NCI-H2196 (cell line): ENCODE measurements around the gene OSBPL6.
"Not testable (repeated sequence)": the region's sequence is repeated elsewhere in the genome, so short reads cannot be mapped to it uniquely, and the experiment has no call there.

Experiments used
- DNase-seq: peaks from one replicate; lab custom pipeline; 2025; ENCODE audit not compliant: unreplicated experiment; lab: John Stamatoyannopoulos, UW

OSBPL6 gene

DNA sequence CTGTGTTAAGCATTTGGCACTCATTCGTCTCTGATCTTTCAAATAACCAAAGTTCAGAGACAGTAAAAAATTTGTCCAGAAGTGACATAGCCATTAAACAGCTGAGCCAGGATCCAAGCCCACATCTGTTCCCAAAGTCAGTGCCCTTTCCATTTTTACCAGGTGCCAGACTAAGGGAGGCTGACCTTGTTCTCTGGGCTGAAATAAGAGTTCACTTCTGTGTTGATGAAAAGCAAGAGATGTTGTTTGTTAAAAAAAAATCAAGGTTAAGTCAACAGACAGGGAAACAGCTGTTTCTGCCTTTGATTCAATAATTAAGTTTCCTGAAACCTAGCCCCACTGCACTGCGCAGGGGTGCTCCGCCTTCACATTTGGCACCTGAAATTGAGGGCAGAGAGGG lies 139.5 kb downstream of the OSBPL6 start:
- no peak for DNase-seq

DNA sequence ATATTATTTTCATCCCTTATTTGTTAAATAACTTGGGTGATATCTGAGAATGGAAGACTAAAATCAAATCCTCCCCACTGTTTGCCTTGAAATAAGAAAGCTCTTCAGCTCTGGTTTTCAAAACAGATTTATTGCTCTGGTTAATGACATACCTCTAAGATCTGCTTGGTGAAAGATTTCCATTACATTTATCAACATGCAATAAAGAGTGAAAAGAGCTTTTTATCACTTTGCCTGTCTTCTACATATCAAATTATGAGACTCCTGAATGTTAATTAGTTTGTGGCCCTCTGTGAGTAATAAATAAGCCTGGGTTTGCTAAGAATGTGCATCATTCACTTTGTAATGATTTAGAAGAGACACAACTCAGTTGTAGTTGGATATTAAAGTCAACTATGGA lies 140.9 kb downstream of the OSBPL6 start:
- no peak for DNase-seq

DNA sequence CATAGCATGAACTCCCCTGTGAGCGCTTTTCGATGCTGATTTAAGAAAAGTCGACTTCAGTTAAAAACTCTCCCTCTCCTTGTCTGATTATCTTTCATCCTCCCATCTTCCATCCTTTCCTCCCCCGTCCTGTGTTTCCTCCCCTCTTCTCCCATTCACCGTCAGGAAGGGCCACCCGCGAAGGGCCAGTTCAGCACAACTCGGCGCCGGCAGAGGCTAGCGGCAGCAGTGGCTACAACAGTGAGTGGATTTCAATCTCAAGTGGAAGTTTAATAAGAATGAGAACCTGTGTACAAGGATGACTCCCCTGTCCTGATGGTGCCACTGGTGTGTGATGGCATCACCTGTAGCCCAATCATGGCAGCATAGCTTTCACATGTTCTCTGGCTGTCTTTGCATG lies 149.8 kb downstream of the OSBPL6 start:
- no peak for DNase-seq

DNA sequence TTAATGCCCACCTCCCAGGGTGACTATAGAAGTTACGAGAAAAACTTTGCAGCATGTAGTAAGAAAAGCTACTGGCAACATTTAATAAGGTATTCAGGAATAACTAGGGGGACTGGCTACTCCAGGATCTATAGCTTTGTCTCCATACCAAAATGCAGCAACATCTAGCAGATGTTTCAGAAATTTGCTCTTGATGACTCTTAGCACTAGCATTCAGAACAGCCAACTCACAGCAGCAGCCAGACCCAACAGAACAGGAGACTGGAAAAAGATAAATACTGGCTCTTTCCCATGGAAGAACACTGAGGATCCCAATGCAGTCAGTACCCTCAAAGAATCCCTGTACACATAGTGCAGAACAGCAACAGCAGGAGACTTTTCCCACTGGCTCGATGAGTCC lies 151.6 kb downstream of the OSBPL6 start:
- no peak for DNase-seq

DNA sequence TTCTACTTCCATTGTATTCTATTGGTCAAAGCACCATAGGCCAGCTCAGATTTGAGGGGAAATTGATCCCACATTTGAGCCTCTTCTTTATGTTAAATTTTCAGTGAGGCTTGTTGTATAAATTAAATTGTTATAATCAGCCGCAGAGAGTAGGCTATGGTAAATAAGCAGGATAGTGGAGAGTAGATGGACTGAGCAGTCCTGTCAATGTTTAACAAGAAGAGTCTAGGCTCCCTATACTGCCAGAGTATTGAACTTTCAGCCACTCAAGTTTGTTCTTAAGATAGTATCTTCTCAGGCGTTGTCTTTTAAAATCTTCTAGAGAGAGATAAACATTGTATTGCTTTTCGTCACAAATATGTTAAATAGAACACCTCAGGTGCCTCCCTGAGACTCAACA lies 155.7 kb downstream of the OSBPL6 start:
- DNase-seq: no peak

DNA sequence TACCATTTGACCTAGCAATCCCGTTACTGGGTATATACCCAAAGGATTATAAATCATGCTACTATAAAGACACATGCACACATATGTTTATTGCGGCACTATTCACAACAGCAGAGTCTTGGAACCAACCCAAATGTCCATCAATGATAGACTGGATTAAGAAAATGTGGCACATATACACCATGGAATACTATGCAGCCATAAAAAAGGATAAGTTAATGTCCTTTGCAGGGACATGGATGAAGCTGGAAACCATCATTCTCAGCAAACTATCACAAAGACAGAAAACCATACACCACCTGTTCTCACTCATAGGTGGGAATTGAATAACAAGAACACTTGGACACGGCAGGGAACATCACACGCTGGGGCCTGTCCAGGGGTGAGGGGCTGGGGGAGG lies 163.4 kb downstream of the OSBPL6 start:
- DNase-seq: not testable (repeated sequence)

DNA sequence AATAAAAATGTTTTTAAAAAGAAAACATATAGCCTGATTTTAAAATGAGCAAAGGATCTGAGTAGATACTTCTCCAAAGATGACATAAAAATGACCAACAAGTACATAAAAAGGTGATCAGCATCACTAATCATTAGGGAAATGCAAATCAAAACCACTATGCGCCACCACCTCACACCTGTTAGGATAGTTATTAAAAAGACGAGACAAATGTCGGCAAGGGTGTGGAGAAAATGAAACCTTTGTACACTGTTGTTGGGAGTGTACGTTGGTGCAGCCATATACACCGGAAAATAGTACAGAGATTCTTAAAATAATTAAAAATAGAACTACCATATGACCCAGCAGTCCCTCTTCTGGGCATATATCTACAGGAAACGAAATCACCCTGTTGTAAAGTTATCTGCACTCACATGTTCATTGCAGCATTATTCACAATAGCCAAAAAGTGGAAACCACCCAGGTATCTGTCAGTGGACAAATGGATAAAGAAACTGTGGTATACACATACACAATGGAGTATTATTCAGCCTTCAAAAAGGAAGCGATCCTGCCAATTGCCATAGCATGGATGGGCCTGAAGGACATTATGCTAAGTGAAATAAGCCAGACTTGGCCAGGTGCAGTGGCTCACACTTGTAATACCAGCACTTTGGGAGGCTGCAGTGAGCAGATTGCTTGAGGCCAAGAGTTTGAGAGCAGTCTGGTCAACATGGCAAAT lies 165.0 kb downstream of the OSBPL6 start:
- no peak for DNase-seq

DNA sequence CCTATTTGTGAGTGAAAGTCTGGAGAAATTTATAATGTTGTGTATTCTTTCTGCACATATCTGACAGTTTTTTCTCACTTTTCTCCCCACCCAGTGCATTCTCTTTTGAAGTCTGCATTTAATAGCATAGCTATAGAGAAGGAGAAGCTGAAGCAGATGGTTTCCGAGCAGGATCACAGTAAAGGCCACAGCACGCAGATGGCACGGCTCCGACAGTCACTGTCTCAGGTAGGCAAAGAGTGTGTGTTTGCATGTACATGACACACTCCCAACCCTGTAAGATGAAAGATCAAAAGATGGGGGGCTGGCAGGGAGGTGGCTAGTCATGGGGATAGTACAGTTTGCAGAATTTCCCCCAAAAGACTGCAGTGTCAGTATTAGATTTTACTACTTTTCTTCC lies 167.3 kb downstream of the OSBPL6 start:
- no peak for DNase-seq

DNA sequence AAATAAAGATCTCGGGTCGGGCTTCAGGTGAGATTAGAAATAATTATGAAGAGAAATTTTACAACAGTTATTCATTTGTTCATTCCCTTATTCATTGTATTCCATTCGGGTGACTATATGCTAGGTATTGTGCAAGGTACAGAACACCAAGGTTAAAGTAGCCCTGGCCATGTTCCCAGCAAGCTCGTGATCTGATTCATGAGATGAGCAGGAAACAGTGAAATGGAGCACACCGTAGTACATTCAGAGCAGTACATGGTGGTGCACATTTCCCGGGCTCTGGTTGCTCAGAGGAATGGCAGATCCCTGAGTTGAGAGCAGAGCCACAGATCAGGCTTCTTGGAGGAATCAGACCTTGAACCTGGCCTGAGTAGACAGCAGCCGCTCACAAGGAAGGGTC lies 168.9 kb downstream of the OSBPL6 start:
- peak; percentile 18 for DNase-seq

DNA sequence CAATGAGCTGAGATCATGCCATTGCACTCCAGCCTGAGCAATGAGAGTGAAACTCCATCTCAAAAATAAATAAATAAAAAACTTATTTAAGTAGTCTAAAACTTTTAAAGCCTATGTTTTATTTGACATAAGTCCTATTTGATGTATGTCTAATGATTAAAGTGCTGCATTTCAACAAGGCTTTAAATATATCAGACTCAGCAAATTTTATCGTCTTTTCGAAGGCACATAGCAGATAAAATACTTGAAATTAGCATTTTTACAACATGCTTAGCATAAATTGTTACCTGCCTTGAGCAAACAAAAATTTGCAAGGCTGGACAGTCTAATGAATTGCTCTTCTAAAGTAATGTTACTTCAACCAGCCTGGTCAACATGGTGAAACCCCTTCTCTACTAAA lies 170.8 kb downstream of the OSBPL6 start:
- DNase-seq: no peak

DNA sequence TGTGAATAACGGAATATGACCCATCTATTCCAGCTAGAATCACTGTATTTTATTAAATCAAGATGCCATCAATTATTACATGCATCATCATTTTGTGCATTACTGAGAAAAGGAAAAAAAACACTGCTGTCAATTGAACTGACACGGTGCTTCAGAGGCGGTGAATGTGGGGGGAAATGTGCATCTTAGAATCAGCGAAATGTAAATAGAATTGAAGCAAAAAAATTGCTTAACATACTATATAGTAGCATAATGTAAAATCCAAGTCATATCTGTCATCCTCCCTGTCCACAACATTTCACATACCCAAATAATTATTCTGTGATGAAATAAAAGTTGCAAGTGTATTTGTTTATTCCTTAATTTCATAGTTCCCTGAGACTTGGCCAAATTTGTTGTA lies 172.1 kb downstream of the OSBPL6 start:
- no peak for DNase-seq

DNA sequence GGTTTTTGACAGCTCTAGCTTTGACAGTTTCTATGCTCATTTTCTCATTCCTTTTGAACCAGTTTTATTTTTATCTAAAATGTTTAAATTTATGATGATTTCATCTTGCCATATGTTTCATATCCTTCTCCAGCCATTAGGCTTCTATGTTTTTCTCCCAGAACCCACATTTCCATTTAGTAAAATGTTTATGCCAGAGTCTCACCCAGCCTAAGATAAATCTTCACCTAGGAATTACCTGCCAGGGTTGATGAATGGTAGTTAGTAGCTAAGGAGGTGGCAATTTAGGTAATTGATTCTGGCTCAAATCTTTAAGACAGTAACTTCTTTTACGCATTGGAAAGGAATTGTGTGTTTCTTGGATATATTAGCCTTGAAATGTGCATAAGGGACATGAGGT lies 173.0 kb downstream of the OSBPL6 start:
- DNase-seq: no peak

DNA sequence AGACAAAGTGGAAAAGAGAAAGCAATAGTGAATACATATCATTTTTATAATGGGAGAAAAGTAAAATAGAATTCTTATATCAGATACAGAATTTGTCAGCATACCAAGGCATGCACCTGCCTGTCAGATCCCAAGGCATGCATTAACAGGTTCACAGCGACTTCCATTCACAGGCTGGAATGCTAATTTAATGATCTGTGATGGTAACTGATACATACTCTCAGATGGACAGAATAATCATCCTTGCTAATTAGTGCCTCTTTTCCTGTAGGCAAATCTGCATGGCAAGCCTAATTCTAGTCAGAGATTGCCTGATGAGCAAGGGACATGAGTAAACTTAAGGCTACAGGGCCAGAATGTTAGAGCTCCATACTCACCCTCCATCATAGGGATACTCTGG lies 180.6 kb downstream of the OSBPL6 start:
- DNase-seq: no peak

DNA sequence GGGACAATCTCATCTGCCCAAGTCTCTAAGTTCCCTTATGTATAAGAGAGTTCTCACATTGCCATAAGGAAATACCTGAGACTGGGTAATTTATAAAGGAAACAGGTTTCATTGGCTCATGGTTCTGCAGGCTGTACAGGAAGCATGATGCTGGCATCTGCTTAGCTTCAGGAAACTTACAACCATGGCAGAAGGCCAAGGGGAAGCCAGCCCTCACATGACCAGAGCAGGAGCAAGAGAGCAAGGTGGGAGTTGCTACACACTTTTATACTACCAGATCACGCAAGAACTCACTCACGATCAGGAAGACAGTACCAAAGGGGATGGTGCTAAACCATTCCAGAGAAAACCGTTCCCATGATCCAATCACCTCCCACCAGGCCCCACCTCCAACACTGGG lies 182.7 kb downstream of the OSBPL6 start:
- DNase-seq: no peak

DNA sequence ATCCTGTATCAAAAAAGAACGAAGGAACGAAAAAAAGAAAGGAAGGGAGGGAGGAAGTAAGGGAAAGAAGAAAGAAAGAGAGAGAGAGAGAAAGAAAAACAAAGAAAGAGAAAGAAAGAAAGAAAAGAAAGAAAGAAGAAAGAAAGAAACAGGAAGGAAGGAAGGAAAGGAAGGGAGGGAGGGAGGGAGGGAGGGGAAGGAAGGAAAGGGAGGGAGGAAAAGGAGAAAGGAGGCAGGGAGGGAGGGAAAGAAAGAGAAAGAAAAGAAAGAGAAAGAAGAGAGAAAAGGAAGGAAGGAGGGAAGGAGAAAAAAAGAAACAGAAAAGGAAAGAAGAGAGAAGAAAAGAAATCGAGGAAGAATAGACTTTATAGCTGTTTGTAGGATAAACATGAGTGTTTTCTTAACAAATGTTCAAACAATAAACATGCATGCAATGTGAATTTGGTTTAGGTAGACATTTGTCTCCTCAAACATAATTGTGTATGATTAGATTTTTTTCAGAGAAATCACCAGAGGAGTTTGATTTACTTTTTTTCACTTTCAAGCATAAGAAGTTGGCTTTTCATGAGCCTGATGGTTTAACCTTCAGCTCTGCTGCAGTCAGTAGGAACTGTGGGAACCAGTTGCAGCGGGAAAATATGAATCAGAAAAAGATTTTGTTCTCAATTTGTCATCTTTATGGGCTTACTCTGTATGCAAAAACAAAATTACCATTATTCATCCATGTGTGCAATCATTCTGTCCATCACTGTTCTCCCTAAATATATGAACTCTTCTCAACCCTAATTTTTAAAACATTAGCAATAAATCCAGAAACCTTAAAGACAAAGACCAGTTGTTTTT lies 185.1 kb downstream of the OSBPL6 start:
- no peak for DNase-seq

DNA sequence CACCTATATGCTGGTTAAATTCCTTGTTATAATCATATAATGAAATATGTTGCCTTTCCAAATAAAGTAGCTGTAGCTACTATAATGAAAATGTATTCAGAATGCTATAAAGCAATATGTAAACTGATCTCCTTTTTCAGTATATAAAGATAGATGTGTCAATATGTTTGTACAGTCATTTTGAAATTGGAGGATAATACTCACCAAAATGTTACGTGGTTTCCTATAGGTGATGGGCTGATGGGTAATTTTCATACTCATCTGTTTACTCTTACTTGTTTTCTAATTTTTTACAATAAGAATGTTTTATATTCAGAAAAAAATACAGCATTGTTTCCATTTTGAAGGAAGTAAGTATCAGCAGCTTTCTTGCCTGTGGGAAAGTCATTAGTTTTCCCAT lies 186.5 kb downstream of the OSBPL6 start:
- DNase-seq: no peak

DNA sequence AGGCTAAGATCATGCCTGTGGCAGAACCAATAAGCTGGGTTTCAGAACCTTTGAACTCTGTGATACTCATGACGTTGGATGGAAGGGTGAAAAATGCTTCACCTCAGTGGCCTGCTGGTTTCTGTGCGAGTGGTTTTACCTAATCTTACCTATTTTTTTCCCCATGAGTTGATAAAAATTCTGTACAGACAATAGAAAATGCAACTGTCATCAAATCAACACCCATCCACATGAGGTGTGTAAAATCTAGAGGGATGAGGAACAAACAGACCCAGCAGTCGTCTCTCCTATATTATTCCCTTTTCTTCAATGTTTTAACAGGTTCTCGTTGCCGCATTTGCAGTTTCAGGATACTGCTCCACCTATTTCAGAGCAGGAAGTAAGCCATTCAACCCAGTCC lies 189.4 kb downstream of the OSBPL6 start:
- DNase-seq: no peak

DNA sequence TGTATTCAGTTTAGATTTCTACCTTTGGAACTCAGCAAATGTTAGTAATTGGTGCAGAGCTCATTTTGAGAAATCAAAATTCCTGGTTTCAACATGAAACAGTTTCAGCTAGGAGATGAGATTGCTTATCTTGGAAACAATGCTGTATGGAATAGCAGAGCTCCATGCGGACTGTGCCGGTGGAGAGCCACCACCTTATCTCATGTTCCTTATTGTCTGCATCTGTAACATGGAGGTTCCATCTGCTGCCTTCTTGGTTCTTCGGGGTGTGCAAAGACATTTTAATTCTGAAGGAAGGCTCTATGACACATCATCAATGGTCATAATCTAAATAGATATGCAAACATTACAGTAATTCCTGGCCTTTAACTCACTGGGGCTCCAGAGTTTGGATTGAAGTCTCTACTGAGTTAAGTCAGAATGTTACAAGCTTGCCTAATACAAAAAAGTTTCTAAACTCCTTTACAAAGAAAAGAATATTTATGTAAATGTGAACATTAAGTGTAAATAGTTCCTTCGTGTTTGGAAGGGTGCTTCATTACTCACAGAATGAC lies 191.4 kb downstream of the OSBPL6 start:
- DNase-seq: no peak

DNA sequence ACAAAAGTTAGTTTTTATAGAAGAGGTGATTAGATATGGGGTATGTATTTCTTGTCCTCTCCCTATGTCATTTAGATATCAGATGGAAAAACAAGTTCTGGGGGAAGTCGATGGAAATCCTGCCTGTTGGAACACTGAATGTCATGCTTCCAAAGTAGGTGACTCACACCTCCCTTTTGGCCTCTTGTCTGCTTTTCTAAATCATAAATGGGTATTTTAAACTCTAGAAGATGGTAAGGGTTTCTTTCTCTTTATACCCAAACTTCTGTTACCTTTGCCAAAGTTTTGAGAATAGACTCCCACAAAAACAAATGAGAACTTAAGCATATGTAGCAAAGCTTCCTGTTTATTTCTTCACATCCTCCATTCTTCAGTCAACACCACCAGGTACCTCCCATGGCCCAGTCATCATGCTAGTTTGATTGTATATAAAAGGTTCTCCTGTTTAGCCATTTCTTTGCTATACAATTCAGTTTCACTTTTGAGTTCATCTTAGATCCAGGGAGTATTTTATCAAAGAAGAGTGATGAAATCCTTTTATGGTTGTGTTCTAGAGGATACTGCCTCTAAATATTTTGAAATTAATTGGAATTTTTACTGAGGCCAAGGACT lies 192.8 kb downstream of the OSBPL6 start:
- no peak for DNase-seq

DNA sequence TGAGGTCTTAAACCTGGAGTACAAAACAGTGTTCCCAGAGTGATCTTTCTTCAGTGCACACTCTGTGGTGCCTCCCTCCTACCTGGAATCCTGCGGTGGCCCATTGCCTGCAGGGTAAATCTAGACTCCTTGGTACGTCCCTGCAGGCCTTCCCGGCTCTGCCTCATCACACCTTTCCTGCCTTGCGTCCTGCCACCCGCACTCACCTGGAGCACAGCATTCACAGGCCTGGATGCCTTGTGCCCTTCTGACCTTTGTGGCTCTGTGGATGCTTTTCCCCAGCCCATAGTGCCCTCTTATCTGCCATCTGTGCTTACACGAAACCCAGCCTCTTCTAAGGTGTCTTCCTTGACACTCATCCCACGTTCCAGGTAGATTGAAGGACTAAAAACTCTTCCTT lies 194.0 kb downstream of the OSBPL6 start:
- no peak for DNase-seq

DNA sequence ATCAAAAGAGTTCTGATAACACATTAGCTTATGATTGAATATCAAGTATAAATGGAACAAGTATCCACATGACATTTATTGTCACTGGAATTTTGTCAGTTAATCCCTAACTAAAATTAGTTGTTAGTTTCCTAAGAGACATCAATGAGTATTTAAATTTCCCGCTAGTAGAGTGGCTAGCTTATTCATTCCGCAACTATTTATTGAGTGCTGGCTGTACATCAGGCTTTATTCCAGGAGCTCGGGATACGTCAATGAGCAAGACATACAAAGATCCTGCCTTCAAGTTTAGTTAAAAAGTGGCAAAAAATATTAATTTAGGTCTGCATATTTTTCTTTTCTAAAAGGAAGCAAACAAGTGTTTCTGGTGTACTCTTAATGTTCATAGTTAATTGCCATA lies 197.4 kb downstream of the OSBPL6 start:
- no peak for DNase-seq

DNA sequence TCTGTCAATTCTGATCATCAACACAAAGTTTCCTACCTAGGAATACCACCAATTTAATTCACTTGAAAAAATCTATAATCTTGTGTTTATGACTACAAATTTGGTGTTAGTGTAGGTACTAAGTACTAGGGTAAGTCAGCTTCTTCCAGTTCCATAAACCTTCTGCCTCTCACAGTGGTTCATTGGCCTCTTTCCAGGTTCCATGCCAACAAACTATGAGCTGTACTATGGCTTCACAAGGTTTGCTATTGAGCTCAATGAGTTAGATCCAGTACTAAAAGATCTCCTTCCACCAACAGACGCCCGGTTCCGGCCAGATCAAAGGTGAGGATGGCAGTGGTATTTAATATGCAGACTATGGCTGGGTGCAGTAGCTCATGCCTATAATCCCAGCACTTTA lies 197.9 kb downstream of the OSBPL6 start:
- no peak for DNase-seq
